Measurements from ENCODE around the gene CCDC190. TPM values are rescaled to one million over a fixed set of nuclear protein-coding genes. Genes with fewer than 3 reads are reported as not detected.
"Not testable (repeated sequence)": the region's sequence is repeated elsewhere in the genome, so short reads cannot be mapped to it uniquely, and the experiment has no call there.

Gene CCDC190
- total RNA-seq, 6 experiments from 2014 or later, result 0.07 to 0.21 (median 0.14) TPM; not detected in 3

GRCh38 chr1:162807503-162807902 lies 53.5 kb downstream of the CCDC190 start:
- H3K27ac Mint-ChIP-seq; H3K9me3 Mint-ChIP-seq; H3K4me1 Mint-ChIP-seq (ENCODE audit: low read depth); H3K4me3 Mint-ChIP-seq; H3K36me3 Mint-ChIP-seq (ENCODE audit: low read depth); DNase-seq; H3K27me3 Mint-ChIP-seq (ENCODE audit: insufficient read depth): not testable (repeated sequence)

Other genes starting within 250 kb of the CCDC190 start
- gene DDR2, start 228.7 kb downstream of the CCDC190 start, total RNA-seq (2021; fragmentation: NEBNext Ultra II Directional; extraction: Animal tissue kit (Norgen Biotek cat#: 25700)), result 100 to 1,000 TPM; 154 to 218 (median 187) TPM
- gene HSD17B7, start 70.5 kb downstream of the CCDC190 start, total RNA-seq (2021; fragmentation: NEBNext Ultra II Directional; extraction: Animal tissue kit (Norgen Biotek cat#: 25700)), result 1 to 10 TPM; 3.1 to 6.2 (median 4.4) TPM
- gene RGS4, start 208.2 kb upstream of the CCDC190 start, total RNA-seq (2021; fragmentation: NEBNext Ultra II Directional; extraction: Animal tissue kit (Norgen Biotek cat#: 25700)), result 10 to 100 TPM; 32.3 to 48.6 (median 37.3) TPM